T-helper 2 cell treated with Interferon-gamma antibody and Interleukin-4, amounts not matched to agents 5 μg/mL and 100 μg/mL, for 36 hours (primary cell): ENCODE data around the gene MRPL55.

Source experiments
- DNase-seq: peaks from one replicate; pipeline ENCODE4 v3.0.0; 2021; ENCODE audit warnings: low spot score
- H3K27ac Mint-ChIP-seq: one replicate; pipeline ENCODE4 v1.8.0; 2021; ENCODE audit warnings: mild to moderate bottlenecking, mixed read lengths
- H3K27me3 Mint-ChIP-seq: one replicate; pipeline ENCODE4 v1.8.0; 2021; ENCODE audit warnings: low read depth, mixed read lengths
- H3K36me3 Mint-ChIP-seq: one replicate; pipeline ENCODE4 v1.8.0; 2021; ENCODE audit warnings: low read depth, mixed read lengths
- H3K4me1 Mint-ChIP-seq: one replicate; pipeline ENCODE4 v1.8.0; 2021; ENCODE audit warnings: low read depth, mixed read lengths
- H3K4me3 Mint-ChIP-seq: one replicate; pipeline ENCODE4 v1.8.0; 2022; ENCODE audit warnings: mild to moderate bottlenecking, moderate library complexity, mixed read lengths
- H3K9me3 Mint-ChIP-seq: one replicate; pipeline ENCODE4 v1.8.0; 2021; ENCODE audit warnings: mixed read lengths

The MRPL55 gene

DNA sequence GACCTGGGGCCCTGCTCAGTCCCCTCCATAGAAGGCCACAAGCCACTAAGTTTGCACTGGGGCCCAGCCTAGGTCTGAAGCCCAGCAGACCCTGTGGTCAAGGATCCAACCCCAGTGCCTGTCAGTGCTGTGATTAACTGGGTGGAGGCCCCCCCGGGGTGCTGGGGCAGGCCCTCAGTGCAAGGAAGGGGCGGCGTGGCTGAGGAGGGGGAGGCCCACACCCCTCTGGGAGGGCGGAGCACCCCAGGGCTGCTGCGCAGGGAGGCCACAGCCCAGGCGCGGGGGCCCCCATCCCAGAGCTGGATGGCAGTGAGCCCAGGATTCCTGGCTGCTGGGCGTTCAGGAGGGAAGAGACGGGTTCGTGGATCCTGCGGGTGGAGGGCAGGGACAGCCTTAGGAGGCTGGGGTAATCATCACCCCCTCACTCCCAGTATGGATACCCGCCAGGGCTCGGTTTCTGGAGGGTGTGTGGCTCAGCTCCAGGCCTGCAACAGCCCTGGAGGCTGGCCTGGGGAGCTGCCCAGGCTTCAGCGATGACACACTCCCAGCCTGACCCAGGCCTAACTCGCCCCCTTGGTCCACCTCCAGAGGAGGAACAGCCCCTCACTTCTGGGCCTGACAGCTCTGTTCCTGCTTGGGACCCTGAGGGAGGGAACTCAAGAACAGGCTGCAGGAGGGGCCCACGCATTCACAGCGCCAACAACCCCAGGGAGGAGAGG is 41.5 kb upstream of the MRPL55 start:
- H3K4me3 Mint-ChIP-seq = no peak overlapping the region
- DNase-seq = no peak
- no peak overlapping the region for H3K27ac Mint-ChIP-seq

GRCh38 chr1:228150120-228150460 is 41.0 kb upstream of the MRPL55 start:
- no peaks in the 10 kb centered on the region for H3K27me3 Mint-ChIP-seq
- H3K36me3 Mint-ChIP-seq = peaks cover 4% of the 10 kb centered on the region
- no peak overlapping the region for H3K4me3 Mint-ChIP-seq
- H3K4me1 Mint-ChIP-seq = peaks cover 7% of the 10 kb centered on the region
- no peaks in the 10 kb centered on the region for H3K9me3 Mint-ChIP-seq
- DNase-seq = no peak
- H3K27ac Mint-ChIP-seq = no peak overlapping the region

More for the DNA sequence above, 41.5 kb upstream of the MRPL55 start:
- Mint-ChIP-seq H3K4me1 (peaks cover 8% of the 10 kb centered on the region), H3K36me3 (peaks cover 4% of the 10 kb centered on the region), H3K9me3 (no peaks in the 10 kb centered on the region), H3K27me3 (no peaks in the 10 kb centered on the region)

DNA sequence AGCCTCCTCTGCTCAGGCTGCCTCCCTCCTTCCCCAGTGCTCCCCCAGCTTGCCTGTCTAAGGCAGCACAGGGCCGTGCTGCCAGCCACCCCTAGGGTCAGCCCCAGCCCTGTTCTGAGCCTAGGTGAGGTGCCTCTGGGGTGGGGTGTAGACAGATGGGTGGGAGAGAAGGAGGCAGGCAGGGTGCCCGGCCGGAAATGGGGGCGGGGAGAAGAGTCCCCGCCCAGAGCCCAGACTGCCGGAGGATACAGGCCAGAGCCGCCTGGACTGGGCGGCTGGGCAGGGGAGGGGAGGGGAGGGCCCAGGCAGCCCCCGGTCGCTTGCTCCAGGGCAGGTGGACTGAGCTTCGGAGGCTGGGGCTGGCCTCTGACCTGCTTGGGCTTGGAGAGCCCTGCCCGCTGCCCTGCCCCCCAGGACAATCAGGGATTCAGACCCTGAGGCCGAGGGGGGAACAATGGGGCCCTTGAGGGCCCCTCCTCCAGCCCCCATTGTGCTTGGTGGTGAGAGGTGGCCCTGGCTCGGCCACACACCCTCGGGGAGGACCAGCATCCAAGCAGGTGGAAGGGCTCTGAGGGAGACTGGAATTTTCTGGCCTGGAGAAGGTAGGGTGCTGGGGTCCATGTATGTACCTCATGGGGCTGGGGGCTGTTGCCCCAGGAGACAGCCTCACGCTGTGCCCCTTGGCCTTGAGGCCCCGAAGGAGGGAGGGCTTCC is 40.5 kb upstream of the MRPL55 start, which contains the start of gene GJC2:
Gene GJC2 (plus strand): TSS at position 525 of the 714 bp plus-strand sequence. CDS start 7,829 bp downstream, outside the sequence.
- Mint-ChIP-seq H3K4me3 (no peak within 1 kb of the TSS), H3K36me3 (peaks cover 4% of the 10 kb centered on the region), H3K27ac (no peak within 1 kb of the TSS), H3K27me3 (no peaks in the 10 kb centered on the region), H3K9me3 (no peaks in the 10 kb centered on the region), H3K4me1 (peaks cover 2% of the 10 kb centered on the region)
- DNase-seq = no peak

DNA sequence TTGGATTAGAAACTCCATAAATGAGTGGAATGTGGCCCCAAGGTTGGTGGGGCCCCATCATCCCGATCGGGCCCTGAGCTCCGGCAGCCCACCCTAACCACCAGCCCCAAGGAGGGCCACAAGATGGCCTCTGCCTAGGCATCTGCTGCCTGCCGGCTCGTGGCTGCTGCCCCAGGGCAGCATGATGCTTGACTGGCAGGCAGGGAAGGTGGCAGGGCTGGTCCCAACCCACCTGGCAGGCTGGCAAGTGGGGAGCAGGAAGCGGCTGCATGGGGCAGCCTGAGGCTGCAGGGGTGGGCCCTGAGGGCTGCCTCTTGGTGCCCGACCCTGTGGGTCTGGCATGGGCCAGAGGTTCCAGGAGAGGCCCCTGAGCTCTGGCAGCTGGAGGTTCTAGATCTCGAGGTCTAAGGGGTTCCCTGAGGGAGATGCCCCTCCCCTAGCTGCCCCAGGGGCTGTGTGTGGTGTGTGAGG is 39.9 kb upstream of the MRPL55 start:
- H3K27me3 Mint-ChIP-seq = no peaks in the 10 kb centered on the region
- no peak overlapping the region for H3K4me3 Mint-ChIP-seq
- H3K36me3 Mint-ChIP-seq = peaks cover 4% of the 10 kb centered on the region
- DNase-seq = no peak
- no peak overlapping the region for H3K27ac Mint-ChIP-seq
- H3K4me1 Mint-ChIP-seq = peaks cover 3% of the 10 kb centered on the region
- H3K9me3 Mint-ChIP-seq = no peaks in the 10 kb centered on the region

DNA sequence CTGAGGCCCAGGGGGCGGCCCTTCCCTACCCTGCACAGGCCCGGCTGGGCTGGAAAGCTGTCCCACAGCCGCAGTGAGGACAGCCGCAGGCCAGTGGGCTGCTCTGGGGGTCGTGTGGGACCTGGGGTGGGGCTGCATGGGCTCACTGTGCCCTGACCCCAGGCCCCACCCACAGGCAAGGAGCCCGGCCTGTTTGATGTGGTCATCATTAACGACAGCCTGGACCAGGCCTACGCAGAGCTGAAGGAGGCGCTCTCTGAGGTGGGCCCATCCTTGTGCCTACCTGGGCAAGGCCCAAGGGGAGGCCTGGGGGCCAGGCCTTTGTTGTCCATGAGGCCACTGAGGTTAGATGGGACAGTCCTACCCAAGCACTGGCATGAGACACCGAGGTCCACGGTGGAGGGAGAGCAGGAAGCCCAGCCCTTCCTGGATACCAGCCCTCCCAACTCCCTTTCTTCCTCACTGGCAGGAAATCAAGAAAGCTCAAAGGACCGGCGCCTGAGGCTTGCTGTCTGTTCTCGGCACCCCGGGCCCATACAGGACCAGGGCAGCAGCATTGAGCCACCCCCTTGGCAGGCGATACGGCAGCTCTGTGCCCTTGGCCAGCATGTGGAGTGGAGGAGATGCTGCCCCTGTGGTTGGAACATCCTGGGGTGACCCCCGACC is 39.2 kb upstream of the MRPL55 start:
- no peak for DNase-seq
- Mint-ChIP-seq H3K4me1 (peaks cover 8% of the 10 kb centered on the region), H3K27me3 (no peaks in the 10 kb centered on the region), H3K36me3 (peaks cover 9% of the 10 kb centered on the region), H3K9me3 (no peaks in the 10 kb centered on the region), H3K27ac (no peak overlapping the region), H3K4me3 (no peak overlapping the region)

DNA sequence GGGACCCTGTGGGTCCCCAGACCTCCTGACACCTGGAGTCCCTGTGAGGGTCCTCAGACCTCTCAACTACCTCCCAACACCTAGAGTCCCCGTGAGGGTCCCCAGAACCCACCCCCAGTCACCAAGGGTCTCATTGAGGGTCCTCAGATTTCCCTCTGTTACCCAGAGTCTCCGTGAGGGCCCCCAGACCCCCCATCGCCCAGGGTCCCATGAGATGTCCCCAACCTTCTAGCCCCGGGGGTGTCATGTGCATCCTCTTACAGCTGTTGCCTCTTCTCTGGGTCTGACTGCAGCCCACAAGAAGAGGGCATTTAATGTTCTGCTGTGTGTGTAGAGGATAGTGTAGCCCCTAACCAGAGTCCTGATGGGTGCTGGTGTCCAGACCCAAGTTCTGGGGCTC is 38.7 kb upstream of the MRPL55 start:
- H3K9me3 Mint-ChIP-seq = no peaks in the 10 kb centered on the region
- H3K27ac Mint-ChIP-seq = no peak overlapping the region
- DNase-seq = no peak
- peaks cover 13% of the 10 kb centered on the region for H3K4me1 Mint-ChIP-seq
- H3K27me3 Mint-ChIP-seq = no peaks in the 10 kb centered on the region
- peaks cover 9% of the 10 kb centered on the region for H3K36me3 Mint-ChIP-seq
- H3K4me3 Mint-ChIP-seq = no peak overlapping the region

GRCh38 chr1:228147151-228147693 is 38.1 kb upstream of the MRPL55 start:
- H3K27me3 Mint-ChIP-seq = no peaks in the 10 kb centered on the region
- peaks cover 11% of the 10 kb centered on the region for H3K36me3 Mint-ChIP-seq
- no peak overlapping the region for H3K27ac Mint-ChIP-seq
- H3K9me3 Mint-ChIP-seq = no peaks in the 10 kb centered on the region
- no peak for DNase-seq
- peaks cover 17% of the 10 kb centered on the region for H3K4me1 Mint-ChIP-seq
- H3K4me3 Mint-ChIP-seq = no peak overlapping the region

GRCh38 chr1:228146417-228147150 is 37.5 kb upstream of the MRPL55 start:
- H3K36me3 Mint-ChIP-seq = peaks cover 11% of the 10 kb centered on the region
- no peaks in the 10 kb centered on the region for H3K27me3 Mint-ChIP-seq
- H3K4me3 Mint-ChIP-seq = no peak overlapping the region
- H3K27ac Mint-ChIP-seq = no peak overlapping the region
- no peaks in the 10 kb centered on the region for H3K9me3 Mint-ChIP-seq
- no peak for DNase-seq
- H3K4me1 Mint-ChIP-seq = peaks cover 23% of the 10 kb centered on the region

DNA sequence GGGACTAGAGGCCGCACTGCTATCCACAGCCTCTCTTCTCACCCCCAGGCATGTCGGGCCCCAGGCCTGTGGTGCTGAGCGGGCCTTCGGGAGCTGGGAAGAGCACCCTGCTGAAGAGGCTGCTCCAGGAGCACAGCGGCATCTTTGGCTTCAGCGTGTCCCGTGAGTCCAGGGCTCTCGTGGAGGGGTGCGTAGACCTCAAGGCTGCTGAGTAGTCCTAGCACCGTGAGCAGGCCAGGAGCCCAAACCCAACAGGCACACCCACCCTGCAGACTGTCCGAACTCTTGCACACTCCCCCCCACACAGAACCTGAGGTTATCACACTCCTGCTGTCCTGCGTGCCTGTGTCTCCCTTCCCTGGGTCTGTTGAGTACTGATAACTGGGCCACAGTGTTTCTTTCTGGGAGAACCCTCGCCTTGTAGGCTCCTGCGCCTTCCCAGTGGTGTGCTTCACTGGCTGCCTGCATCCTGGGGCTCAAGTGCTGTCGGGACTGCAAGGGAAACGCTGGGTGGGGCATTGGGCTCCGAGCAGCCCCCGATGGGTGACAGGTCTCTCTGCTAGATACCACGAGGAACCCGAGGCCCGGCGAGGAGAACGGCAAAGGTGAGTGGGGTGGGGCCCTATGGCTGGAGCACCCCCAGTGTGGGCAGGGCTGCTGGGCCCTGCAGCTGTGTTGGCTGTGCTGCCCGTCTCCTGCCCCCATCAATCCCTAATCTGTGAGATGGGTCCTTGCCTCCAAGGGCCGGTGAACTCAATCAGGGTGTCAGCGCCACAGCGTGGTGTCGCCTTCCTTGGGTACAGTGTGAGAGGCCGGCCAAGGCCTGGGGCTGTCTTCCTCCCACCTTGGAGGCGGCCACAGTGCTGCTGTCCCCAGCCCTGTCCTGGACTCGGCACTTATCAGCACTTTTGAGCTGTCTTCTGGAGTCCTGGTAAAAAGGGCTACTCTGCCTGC is 36.6 kb upstream of the MRPL55 start:
- H3K27me3 Mint-ChIP-seq = no peaks in the 10 kb centered on the region
- H3K4me1 Mint-ChIP-seq = peaks cover 23% of the 10 kb centered on the region
- H3K36me3 Mint-ChIP-seq = peaks cover 14% of the 10 kb centered on the region
- no peak overlapping the region for H3K27ac Mint-ChIP-seq
- H3K4me3 Mint-ChIP-seq = no peak overlapping the region
- H3K9me3 Mint-ChIP-seq = no peaks in the 10 kb centered on the region
- DNase-seq = no peak

DNA sequence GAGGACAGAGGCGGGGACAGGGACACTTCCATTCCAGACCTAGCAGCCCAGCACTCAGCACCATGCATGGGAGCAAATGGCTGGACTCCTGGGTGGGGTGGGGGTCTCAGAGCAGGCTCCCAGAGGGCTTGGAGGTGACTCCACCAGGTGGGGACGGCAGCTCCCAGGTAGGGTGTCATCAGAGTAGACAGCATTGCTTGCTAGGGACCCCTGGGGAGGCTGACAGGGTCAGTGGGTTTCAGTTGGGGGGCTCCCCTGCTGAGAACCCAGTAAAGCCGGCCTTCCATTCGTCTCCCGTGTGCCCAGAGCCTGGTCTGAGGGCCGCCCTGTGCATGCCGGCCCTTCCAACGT is 35.9 kb upstream of the MRPL55 start:
- Mint-ChIP-seq H3K4me1 (peaks cover 23% of the 10 kb centered on the region), H3K4me3 (no peak overlapping the region), H3K27ac (no peak overlapping the region), H3K9me3 (no peaks in the 10 kb centered on the region), H3K27me3 (no peaks in the 10 kb centered on the region), H3K36me3 (peaks cover 14% of the 10 kb centered on the region)
- no peak for DNase-seq

DNA sequence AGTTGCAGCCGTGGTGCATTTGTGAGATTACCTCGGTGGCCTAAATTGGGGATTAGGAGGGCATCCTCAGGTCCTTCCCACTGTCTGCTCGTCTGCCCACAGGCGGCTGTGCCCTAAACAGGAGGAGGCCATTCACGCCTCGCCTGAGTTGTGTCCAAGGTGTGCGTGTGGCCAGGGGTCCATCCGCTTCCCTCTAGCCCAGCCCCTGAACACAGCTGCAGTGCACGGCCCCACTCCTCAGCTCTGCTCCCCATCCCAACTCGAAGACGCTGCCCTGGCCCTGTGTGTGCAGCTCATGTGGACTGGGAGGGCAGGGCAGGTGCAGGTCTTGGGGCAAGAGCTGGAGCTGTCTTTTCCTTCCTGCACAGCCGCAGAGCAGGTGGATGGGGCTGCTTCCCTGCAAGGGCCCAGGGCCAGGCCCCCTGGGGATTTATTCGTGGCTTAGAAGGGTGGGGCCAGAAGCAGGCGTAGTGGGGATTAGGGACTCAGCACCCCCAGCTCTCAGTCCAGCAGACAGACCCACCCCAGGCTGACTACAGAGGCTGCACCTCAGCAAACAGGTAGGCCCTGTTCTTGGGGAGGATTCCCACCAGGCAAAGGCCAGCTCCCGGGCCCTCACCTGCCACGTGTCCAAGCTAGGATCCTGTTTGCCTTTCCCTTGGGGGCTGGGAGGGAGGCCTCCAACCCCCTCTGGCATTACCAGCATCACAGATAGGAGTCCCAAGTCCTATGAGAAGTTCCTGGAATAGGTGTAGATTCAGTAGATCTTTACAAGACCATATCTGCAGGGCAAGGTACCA is 35.3 kb upstream of the MRPL55 start:
- H3K4me3 Mint-ChIP-seq = peak overlapping the region; percentile 34
- H3K36me3 Mint-ChIP-seq = peaks cover 14% of the 10 kb centered on the region
- H3K4me1 Mint-ChIP-seq = peaks cover 23% of the 10 kb centered on the region
- H3K9me3 Mint-ChIP-seq = no peaks in the 10 kb centered on the region
- no peak overlapping the region for H3K27ac Mint-ChIP-seq
- no peak for DNase-seq
- no peaks in the 10 kb centered on the region for H3K27me3 Mint-ChIP-seq

GRCh38 chr1:228143480-228144192 is 34.5 kb upstream of the MRPL55 start:
- Mint-ChIP-seq H3K4me3 (peak overlapping the region; percentile 100), H3K9me3 (no peaks in the 10 kb centered on the region), H3K36me3 (peaks cover 14% of the 10 kb centered on the region), H3K27me3 (no peaks in the 10 kb centered on the region), H3K4me1 (peaks cover 23% of the 10 kb centered on the region), H3K27ac (peak overlapping the region; percentile 39)
- DNase-seq = no peak
